ENCODE measurements around the gene RPRD1B. TPM values are rescaled to one million over a fixed set of nuclear protein-coding genes. Genes with fewer than 3 reads are reported as not detected.

Gene RPRD1B
- total and polyA plus RNA-seq, 5 donors, result 18.5 to 88.5 (median 67.7) TPM

- H3K9me3 ChIP-seq (ENCODE audit: control insufficient read depth, low read length), result no peaks in the 10 kb centered on the region
- intact Hi-C loops (cut with DNase I), result no loop called here
- DNase-seq, result peak in 1 of 3 donors; percentile 30
- peaks cover 15% of the 10 kb centered on the region for H3K4me1 ChIP-seq (ENCODE audit: control insufficient read depth, insufficient read depth, low read length)
- no peak overlapping the region for H3K4me3 ChIP-seq (ENCODE audit: low read length)
- no peaks in the 10 kb centered on the region for H3K27me3 ChIP-seq (ENCODE audit: control insufficient read depth, insufficient read depth)
- 93% methylated on average over 11 of the region's 11 CpGs for WGBS
- no peak for ATAC-seq
- H3K27ac ChIP-seq (ENCODE audit: low read length), result no peak overlapping the region
Measured at GRCh38 chr20:38137441-38138037, 104.0 kb downstream of the RPRD1B start.

- peak in 1 of 3 donors; percentile 37 for DNase-seq
Measured at GRCh38 chr20:38138086-38138778, 104.7 kb downstream of the RPRD1B start.

GRCh38 chr20:38139156-38139912 is 105.8 kb downstream of the RPRD1B start:
- DNase-seq, result peak in 1 of 3 donors; percentile 35
- ATAC-seq, result no peak
- intact Hi-C loops (cut with DNase I), result no loop called here
- H3K27ac ChIP-seq (ENCODE audit: low read length), result peak overlapping the region; percentile 6
- H3K4me1 ChIP-seq (ENCODE audit: control insufficient read depth, insufficient read depth, low read length), result peaks cover 19% of the 10 kb centered on the region
- no peaks in the 10 kb centered on the region for H3K27me3 ChIP-seq (ENCODE audit: control insufficient read depth, insufficient read depth)
- WGBS, result 93% methylated on average over 25 of the region's 25 CpGs
- H3K9me3 ChIP-seq (ENCODE audit: control insufficient read depth, low read length), result no peaks in the 10 kb centered on the region
- H3K4me3 ChIP-seq (ENCODE audit: low read length), result no peak overlapping the region

More at GRCh38 chr20:38138086-38138778, 104.7 kb downstream of the RPRD1B start:
- 93% methylated on average over 15 of the region's 15 CpGs for WGBS
- intact Hi-C loops (cut with DNase I), result no loop called here
- Histone ChIP-seq H3K27ac (ENCODE audit: low read length) (no peak overlapping the region), H3K4me3 (ENCODE audit: low read length) (no peak overlapping the region), H3K9me3 (ENCODE audit: control insufficient read depth, low read length) (no peaks in the 10 kb centered on the region), H3K4me1 (ENCODE audit: control insufficient read depth, insufficient read depth, low read length) (peaks cover 15% of the 10 kb centered on the region), H3K27me3 (ENCODE audit: control insufficient read depth, insufficient read depth) (no peaks in the 10 kb centered on the region)
- ATAC-seq, result no peak

- DNase-seq (peak in 1 of 3 donors; percentile 72), ATAC-seq (peak; percentile 3 to 6)
- 42% methylated on average over 12 of the region's 12 CpGs for WGBS
- H3K27ac ChIP-seq (ENCODE audit: low read length), result peak overlapping the region; percentile 49
- peaks cover 18% of the 10 kb centered on the region for H3K4me1 ChIP-seq (ENCODE audit: control insufficient read depth, insufficient read depth, low read length)
- no peaks in the 10 kb centered on the region for H3K27me3 ChIP-seq (ENCODE audit: control insufficient read depth, insufficient read depth)
- intact Hi-C loops (cut with DNase I), result no loop called here
- no peak overlapping the region for H3K4me3 ChIP-seq (ENCODE audit: low read length)
- no peaks in the 10 kb centered on the region for H3K9me3 ChIP-seq (ENCODE audit: control insufficient read depth, low read length)
Measured at GRCh38 chr20:38139977-38140753, 106.6 kb downstream of the RPRD1B start.

- Histone ChIP-seq H3K9me3 (ENCODE audit: control insufficient read depth, low read length) (no peaks in the 10 kb centered on the region), H3K27ac (ENCODE audit: low read length) (no peak overlapping the region), H3K4me3 (ENCODE audit: low read length) (no peak overlapping the region), H3K4me1 (ENCODE audit: control insufficient read depth, insufficient read depth, low read length) (peaks cover 18% of the 10 kb centered on the region), H3K27me3 (ENCODE audit: control insufficient read depth, insufficient read depth) (no peaks in the 10 kb centered on the region)
- ATAC-seq, result peak in 1 of 2 donors; percentile 2
- intact Hi-C loops (cut with DNase I), result no loop called here
- WGBS, result 79% methylated on average over 23 of the region's 23 CpGs
- peak in 2 of 3 donors; percentile 19 to 58 for DNase-seq
Measured at GRCh38 chr20:38141204-38141888, 107.8 kb downstream of the RPRD1B start.

Other genes starting within 250 kb of the RPRD1B start
- gene VSTM2L, start 130.6 kb upstream of the RPRD1B start, total RNA-seq, result 100 to 1,000 TPM; 120 to 164 (median 143) TPM
- 122 TPM for gene VSTM2L, start 130.6 kb upstream of the RPRD1B start, polyA plus RNA-seq
- 10 to 100 TPM; 13.1 to 15.4 (median 14.0) TPM for gene TTI1, start 290 bp upstream of the RPRD1B start, total RNA-seq
- 11.4 TPM for gene TTI1, start 290 bp upstream of the RPRD1B start, polyA plus RNA-seq
- gene TGM2, start 131.5 kb downstream of the RPRD1B start, total RNA-seq, result 1,000 to 10,000 TPM in 3 of 4 donors, 100 to 1,000 TPM in 1; 963 to 1,731 (median 1,257) TPM
- 447 TPM for gene TGM2, start 131.5 kb downstream of the RPRD1B start, polyA plus RNA-seq
- 10 to 100 TPM; 13.6 to 18.7 (median 17.5) TPM for gene KIAA1755, start 227.0 kb downstream of the RPRD1B start, total RNA-seq
- 5.8 TPM for gene KIAA1755, start 227.0 kb downstream of the RPRD1B start, polyA plus RNA-seq

All from right cardiac atrium (tissue), 5 donors.